ENCODE data around the gene REL.

REL gene

GRCh38 chr2:60966507-60967405 is 85.4 kb downstream of the REL start:
- DNase-seq: no peak

- no peak for DNase-seq
Observed at GRCh38 chr2:60972889-60973656, 91.7 kb downstream of the REL start.

- DNase-seq: no peak
Observed at GRCh38 chr2:60973705-60974104, 92.3 kb downstream of the REL start.

- DNase-seq: no peak
Observed at GRCh38 chr2:60974652-60975051, 93.3 kb downstream of the REL start.

Measured in retina (tissue), 1 donor.